ENCODE data around the gene RAB40C. TPM values are rescaled to one million over a fixed set of nuclear protein-coding genes. Genes with fewer than 3 reads are reported as not detected.
A peak's percentile ranks its signal among the peaks of the same experiment; 100 is the strongest.

Gene RAB40C
- total and polyA plus RNA-seq, 2 donors from 2014 or later, result 18.1 to 24.0 TPM

DNA sequence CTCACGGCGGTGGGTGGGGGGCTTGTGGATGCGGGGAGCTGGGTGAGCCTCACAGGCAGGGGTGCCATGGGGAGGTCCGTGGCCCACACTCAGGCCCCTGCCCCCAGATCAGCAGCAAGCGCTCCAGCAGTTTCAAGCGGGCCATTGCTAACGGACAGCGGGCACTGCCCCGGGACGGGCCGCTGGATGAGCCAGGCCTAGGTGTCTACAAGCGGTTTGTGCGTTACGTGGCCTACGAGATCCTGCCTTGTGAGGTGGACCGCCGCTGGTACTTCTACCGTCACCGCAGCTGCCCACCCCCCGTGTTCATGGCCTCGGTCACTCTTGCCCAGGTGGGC lies 86.7 kb downstream of the RAB40C start:
- Histone ChIP-seq H3K36me3 (ENCODE audit: control insufficient read depth in 2 of 3, insufficient read depth in 3 of 3, low read length in 3 of 3) (peaks cover 0 to 10% (median 3%) of the 10 kb centered on the region in 3 donors), H3K4me3 (ENCODE audit: low read length in 3 of 3) (no peak overlapping the region), H3K4me1 (ENCODE audit: control insufficient read depth in 2 of 3, insufficient read depth in 2 of 3, low read depth in 1 of 3, low read length in 3 of 3) (peaks cover 0 to 18% (median 6%) of the 10 kb centered on the region in 3 donors), H3K9ac (ENCODE audit: low read length in 3 of 3) (no peak overlapping the region), H3K27me3 (ENCODE audit: control insufficient read depth, insufficient read depth, low read length) (no peaks in the 10 kb centered on the region), H3K9me3 (ENCODE audit: control insufficient read depth in 2 of 3, insufficient read depth in 1 of 3, low read length in 3 of 3) (no peaks in the 10 kb centered on the region), H3K27ac (ENCODE audit: low read depth in 2 of 2, low read length in 2 of 2) (no peak overlapping the region)
- intact Hi-C loops (cut with DNase I), result no loop called here
- no peak for DNase-seq
- TF ChIP-seq, protein P1, sequence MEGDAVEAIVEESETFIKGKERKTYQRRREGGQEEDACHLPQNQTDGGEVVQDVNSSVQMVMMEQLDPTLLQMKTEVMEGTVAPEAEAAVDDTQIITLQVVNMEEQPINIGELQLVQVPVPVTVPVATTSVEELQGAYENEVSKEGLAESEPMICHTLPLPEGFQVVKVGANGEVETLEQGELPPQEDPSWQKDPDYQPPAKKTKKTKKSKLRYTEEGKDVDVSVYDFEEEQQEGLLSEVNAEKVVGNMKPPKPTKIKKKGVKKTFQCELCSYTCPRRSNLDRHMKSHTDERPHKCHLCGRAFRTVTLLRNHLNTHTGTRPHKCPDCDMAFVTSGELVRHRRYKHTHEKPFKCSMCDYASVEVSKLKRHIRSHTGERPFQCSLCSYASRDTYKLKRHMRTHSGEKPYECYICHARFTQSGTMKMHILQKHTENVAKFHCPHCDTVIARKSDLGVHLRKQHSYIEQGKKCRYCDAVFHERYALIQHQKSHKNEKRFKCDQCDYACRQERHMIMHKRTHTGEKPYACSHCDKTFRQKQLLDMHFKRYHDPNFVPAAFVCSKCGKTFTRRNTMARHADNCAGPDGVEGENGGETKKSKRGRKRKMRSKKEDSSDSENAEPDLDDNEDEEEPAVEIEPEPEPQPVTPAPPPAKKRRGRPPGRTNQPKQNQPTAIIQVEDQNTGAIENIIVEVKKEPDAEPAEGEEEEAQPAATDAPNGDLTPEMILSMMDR (IDR thresholded peaks at IDR 0.05; ENCODE audit: borderline replicate concordance, extremely low read depth, insufficient read depth), result no peak
- FAIRE-seq, result no peak

DNA sequence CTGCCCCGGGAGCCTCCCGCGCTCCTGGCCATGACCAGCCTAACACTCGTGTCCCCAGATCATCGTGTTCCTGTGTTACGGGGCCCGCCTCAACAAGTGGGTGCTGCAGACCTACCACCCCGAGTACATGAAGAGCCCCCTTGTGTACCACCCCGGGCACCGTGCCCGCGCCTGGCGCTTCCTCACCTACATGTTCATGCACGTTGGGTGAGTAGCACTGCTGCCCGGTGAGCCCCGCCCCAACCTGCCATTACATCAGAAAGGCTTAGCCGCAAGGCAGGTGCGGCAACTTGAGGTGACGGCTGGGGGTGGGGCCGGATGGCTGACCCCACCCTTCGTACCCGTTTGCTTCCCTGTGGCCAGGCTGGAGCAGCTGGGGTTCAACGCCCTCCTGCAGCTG lies 87.0 kb downstream of the RAB40C start:
- intact Hi-C loops (cut with DNase I), result no loop called here
- H3K27ac ChIP-seq (ENCODE audit: low read depth in 2 of 2, low read length in 2 of 2), result no peak overlapping the region
- peaks cover 3 to 11% (median 6%) of the 10 kb centered on the region in 3 donors for H3K36me3 ChIP-seq (ENCODE audit: control insufficient read depth in 2 of 3, insufficient read depth in 3 of 3, low read length in 3 of 3)
- DNase-seq, result peak in 1 of 5 donors; percentile 81
- H3K27me3 ChIP-seq (ENCODE audit: control insufficient read depth, insufficient read depth, low read length), result no peaks in the 10 kb centered on the region
- no peak overlapping the region for H3K9ac ChIP-seq (ENCODE audit: low read length in 3 of 3)
- no peak for FAIRE-seq
- no peaks in the 10 kb centered on the region for H3K9me3 ChIP-seq (ENCODE audit: control insufficient read depth in 2 of 3, insufficient read depth in 1 of 3, low read length in 3 of 3)
- no peak overlapping the region for H3K4me3 ChIP-seq (ENCODE audit: low read length in 3 of 3)
- TF ChIP-seq, protein P1 (IDR thresholded peaks at IDR 0.05; ENCODE audit: borderline replicate concordance, extremely low read depth, insufficient read depth), result no peak
- H3K4me1 ChIP-seq (ENCODE audit: control insufficient read depth in 2 of 3, insufficient read depth in 2 of 3, low read depth in 1 of 3, low read length in 3 of 3), result peaks cover 0 to 22% (median 7%) of the 10 kb centered on the region in 3 donors

DNA sequence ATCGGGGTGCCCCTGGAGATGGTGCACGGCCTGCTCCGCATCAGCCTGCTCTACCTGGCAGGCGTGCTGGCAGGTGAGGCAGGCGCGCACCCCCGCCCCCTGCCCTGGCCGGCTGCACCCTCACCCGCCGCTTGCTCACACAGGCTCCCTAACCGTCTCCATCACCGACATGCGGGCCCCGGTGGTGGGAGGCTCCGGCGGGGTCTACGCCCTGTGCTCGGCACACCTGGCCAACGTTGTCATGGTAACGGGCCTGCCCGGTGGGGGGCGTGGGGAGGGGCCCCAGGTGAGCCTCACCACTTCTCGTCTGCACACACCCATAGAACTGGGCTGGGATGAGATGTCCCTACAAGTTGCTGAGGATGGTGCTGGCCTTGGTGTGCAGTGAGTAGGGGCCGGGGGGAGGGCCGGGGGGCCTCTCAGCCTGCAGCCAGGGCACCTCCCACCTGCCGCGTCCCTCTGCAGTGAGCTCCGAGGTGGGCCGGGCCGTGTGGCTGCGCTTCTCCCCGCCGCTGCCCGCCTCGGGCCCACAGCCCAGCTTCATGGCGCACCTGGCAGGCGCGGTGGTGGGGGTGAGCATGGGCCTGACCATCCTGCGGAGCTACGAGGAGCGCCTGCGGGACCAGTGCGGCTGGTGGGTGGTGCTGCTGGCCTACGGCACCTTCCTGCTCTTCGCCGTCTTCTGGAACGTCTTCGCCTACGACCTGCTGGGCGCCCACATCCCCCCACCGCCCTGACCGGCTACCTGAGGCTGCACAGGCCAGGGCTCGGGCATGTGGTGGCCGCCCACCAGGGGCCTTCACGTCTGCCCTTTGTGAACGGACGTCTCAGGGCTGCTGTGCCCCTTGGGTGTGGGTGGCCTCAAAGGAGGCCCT lies 87.7 kb downstream of the RAB40C start:
- Histone ChIP-seq H3K27me3 (ENCODE audit: control insufficient read depth, insufficient read depth, low read length) (no peaks in the 10 kb centered on the region), H3K9me3 (ENCODE audit: control insufficient read depth in 2 of 3, insufficient read depth in 1 of 3, low read length in 3 of 3) (no peaks in the 10 kb centered on the region), H3K36me3 (ENCODE audit: control insufficient read depth in 2 of 3, insufficient read depth in 3 of 3, low read length in 3 of 3) (peaks cover 5 to 13% (median 11%) of the 10 kb centered on the region in 3 donors), H3K4me3 (ENCODE audit: low read length in 3 of 3) (no peak overlapping the region), H3K27ac (ENCODE audit: low read depth in 2 of 2, low read length in 2 of 2) (no peak overlapping the region), H3K9ac (ENCODE audit: low read length in 3 of 3) (no peak overlapping the region), H3K4me1 (ENCODE audit: control insufficient read depth in 2 of 3, insufficient read depth in 2 of 3, low read depth in 1 of 3, low read length in 3 of 3) (peaks cover 0 to 29% (median 7%) of the 10 kb centered on the region in 3 donors)
- FAIRE-seq (no peak), DNase-seq (peak in 1 of 5 donors; percentile 84)
- intact Hi-C loops (cut with DNase I), result no loop called here
- TF ChIP-seq, protein P1 (IDR thresholded peaks at IDR 0.05; ENCODE audit: borderline replicate concordance, extremely low read depth, insufficient read depth), result no peak

Measured in kidney (tissue), 14 donors.